ENCODE measurements around the gene PERCC1. TPM values are rescaled to one million over a fixed set of nuclear protein-coding genes. Genes with fewer than 3 reads are reported as not detected.

PERCC1 gene
- total RNA-seq, 1 donor from 2014 or later = 0.33 TPM

- H3K4me1 Mint-ChIP-seq = no peaks in the 10 kb centered on the region
- intact Hi-C loops (cut with micrococcal nuclease) = no loop called here
- no peaks in the 10 kb centered on the region for H3K9me3 Mint-ChIP-seq
- H3K4me3 Mint-ChIP-seq = no peak overlapping the region
- POLR2A ChIA-PET = no interaction called here
- no peaks in the 10 kb centered on the region for H3K27me3 Mint-ChIP-seq
- H3K27ac Mint-ChIP-seq = no peak overlapping the region
- TF ChIP-seq CTCF (IDR thresholded peaks at IDR 0.05) = no peak
- ATAC-seq (ENCODE audit: low read depth) (no peak), DNase-seq (no peak)
- peaks cover 55% of the 10 kb centered on the region for H3K36me3 Mint-ChIP-seq (ENCODE audit: low read depth)
- CTCF ChIA-PET = no interaction called here
Observed at GRCh38 chr16:1389762-1390161, 41.1 kb upstream of the PERCC1 start.

GRCh38 chr16:1390239-1390779, 40.6 kb upstream of the PERCC1 start:
- ChIA-PET CTCF (no interaction called here), POLR2A (no interaction called here)
- no peak for ATAC-seq (ENCODE audit: low read depth)
- no peak for DNase-seq
- Mint-ChIP-seq H3K4me1 (no peaks in the 10 kb centered on the region), H3K36me3 (ENCODE audit: low read depth) (peaks cover 52% of the 10 kb centered on the region), H3K4me3 (no peak overlapping the region), H3K27me3 (no peaks in the 10 kb centered on the region), H3K27ac (no peak overlapping the region), H3K9me3 (no peaks in the 10 kb centered on the region)
- intact Hi-C loops (cut with micrococcal nuclease) = no loop called here
- no peak for TF ChIP-seq CTCF (IDR thresholded peaks at IDR 0.05)

- Mint-ChIP-seq H3K36me3 (ENCODE audit: low read depth) (peaks cover 56% of the 10 kb centered on the region), H3K9me3 (no peaks in the 10 kb centered on the region), H3K4me1 (no peaks in the 10 kb centered on the region), H3K27ac (no peak overlapping the region), H3K27me3 (no peaks in the 10 kb centered on the region), H3K4me3 (no peak overlapping the region)
- POLR2A ChIA-PET = no interaction called here
- CTCF ChIA-PET = no interaction called here
- ATAC-seq (ENCODE audit: low read depth) = no peak
- intact Hi-C loops (cut with micrococcal nuclease) = no loop called here
- TF ChIP-seq CTCF (IDR thresholded peaks at IDR 0.05) = no peak
- no peak for DNase-seq
Observed at GRCh38 chr16:1392826-1393225, 38.1 kb upstream of the PERCC1 start.

GRCh38 chr16:1393613-1394176, 37.2 kb upstream of the PERCC1 start:
- TF ChIP-seq CTCF (IDR thresholded peaks at IDR 0.05) = no peak
- ChIA-PET CTCF (no interaction called here), POLR2A (no interaction called here)
- Mint-ChIP-seq H3K36me3 (ENCODE audit: low read depth) (peaks cover 58% of the 10 kb centered on the region), H3K27me3 (no peaks in the 10 kb centered on the region), H3K4me1 (no peaks in the 10 kb centered on the region), H3K27ac (no peak overlapping the region), H3K4me3 (no peak overlapping the region), H3K9me3 (no peaks in the 10 kb centered on the region)
- DNase-seq (no peak), ATAC-seq (ENCODE audit: low read depth) (no peak)
- intact Hi-C loops (cut with micrococcal nuclease) = no loop called here

GRCh38 chr16:1394367-1394951, 36.4 kb upstream of the PERCC1 start:
- peaks cover 60% of the 10 kb centered on the region for H3K36me3 Mint-ChIP-seq (ENCODE audit: low read depth)
- ATAC-seq (ENCODE audit: low read depth) = no peak
- POLR2A ChIA-PET = no interaction called here

More at GRCh38 chr16:1394367-1394951, 36.4 kb upstream of the PERCC1 start:
- no peak for DNase-seq
- intact Hi-C loops (cut with micrococcal nuclease) = no loop called here
- Mint-ChIP-seq H3K4me3 (no peak overlapping the region), H3K9me3 (no peaks in the 10 kb centered on the region), H3K27ac (no peak overlapping the region), H3K4me1 (no peaks in the 10 kb centered on the region), H3K27me3 (no peaks in the 10 kb centered on the region)
- TF ChIP-seq CTCF (IDR thresholded peaks at IDR 0.05) = no peak
- CTCF ChIA-PET = no interaction called here

Measured in activated B cell treated with CpG ODN at 0.5 μM for 24 hours (primary cell).